ENCODE data around the gene PSRC1. TPM values are rescaled to one million over a fixed set of nuclear protein-coding genes. Genes with fewer than 3 reads are reported as not detected.
A peak's percentile ranks its signal among the peaks of the same experiment; 100 is the strongest.

Gene PSRC1
- total RNA-seq, 1 donor: 5.4 TPM

DNA sequence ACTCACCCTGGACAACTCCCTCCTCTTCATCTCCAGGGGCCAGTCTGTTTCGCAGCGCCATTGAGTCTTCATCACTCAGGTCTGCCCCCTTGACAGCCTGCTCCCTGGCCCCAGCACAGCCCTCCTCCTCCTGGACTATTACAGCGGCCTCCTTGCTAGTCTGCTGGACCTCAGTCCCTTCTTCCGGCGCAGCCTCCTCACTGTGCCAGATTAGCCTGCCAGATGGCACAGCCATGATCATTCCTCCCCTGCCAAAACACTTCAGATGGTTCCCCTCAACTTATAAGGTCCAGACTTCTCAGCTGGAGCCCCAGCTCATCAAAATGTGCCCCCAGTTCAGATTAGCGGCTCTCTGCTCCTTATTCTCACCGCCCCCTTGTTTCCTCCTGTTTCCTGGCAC lies 40.6 kb downstream of the PSRC1 start:
- Histone ChIP-seq H3K9me3 (ENCODE audit: low read depth, low read length) (no peaks in the 10 kb centered on the region), H2AFZ (ENCODE audit: low read length) (no peak overlapping the region), H3K36me3 (ENCODE audit: insufficient read depth, low read length) (peaks cover 15% of the 10 kb centered on the region), H4K20me1 (ENCODE audit: insufficient read depth, low read length) (peaks cover 7% of the 10 kb centered on the region), H3K79me2 (ENCODE audit: insufficient read depth, low read length) (no peaks in the 10 kb centered on the region), H3K27me3 (ENCODE audit: insufficient read depth, low read length) (peaks cover 5% of the 10 kb centered on the region), H3K4me3 (ENCODE audit: insufficient read depth, low read length) (no peak overlapping the region), H3K27ac (ENCODE audit: low read depth, low read length) (no peak overlapping the region), H3K4me1 (ENCODE audit: insufficient read depth, low read length) (peaks cover 20% of the 10 kb centered on the region), H3K4me2 (ENCODE audit: insufficient read depth, low read length) (no peak overlapping the region)
- peak; percentile 89 for DNase-seq (ENCODE audit: insufficient read length, low spot score, missing footprints)
- no peak for TF ChIP-seq CTCF (IDR thresholded peaks at IDR 0.05; ENCODE audit: extremely low read depth, low read depth, low read length)

DNA sequence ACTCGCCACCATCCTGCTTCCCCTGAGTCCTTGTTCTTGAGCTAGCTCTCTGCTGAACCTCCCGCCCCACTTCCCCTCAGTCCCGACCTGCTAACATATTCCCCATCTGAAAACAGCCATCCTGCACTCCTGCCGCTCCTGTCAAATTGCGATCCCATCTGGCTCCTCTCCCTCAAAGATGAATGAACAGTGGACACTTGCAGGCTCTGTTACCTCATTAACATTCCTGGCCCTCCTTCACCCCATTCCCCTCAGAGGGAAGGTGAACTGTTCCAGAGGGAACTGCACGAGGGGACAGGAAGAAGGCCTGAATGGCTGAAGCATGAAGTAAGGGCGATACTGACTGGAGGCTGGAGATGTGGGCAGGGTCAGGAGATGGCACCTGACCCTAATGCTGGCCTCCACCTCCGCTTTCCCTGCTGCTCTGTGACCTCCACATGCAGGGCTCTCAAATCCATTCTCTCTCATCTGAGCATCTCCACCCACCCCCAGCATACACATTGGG lies 41.1 kb downstream of the PSRC1 start:
- Histone ChIP-seq H2AFZ (ENCODE audit: low read length) (no peak overlapping the region), H3K9me3 (ENCODE audit: low read depth, low read length) (no peaks in the 10 kb centered on the region), H3K27ac (ENCODE audit: low read depth, low read length) (no peak overlapping the region), H3K4me3 (ENCODE audit: insufficient read depth, low read length) (no peak overlapping the region), H3K4me2 (ENCODE audit: insufficient read depth, low read length) (no peak overlapping the region), H3K4me1 (ENCODE audit: insufficient read depth, low read length) (peaks cover 20% of the 10 kb centered on the region), H4K20me1 (ENCODE audit: insufficient read depth, low read length) (peaks cover 7% of the 10 kb centered on the region), H3K27me3 (ENCODE audit: insufficient read depth, low read length) (peaks cover 5% of the 10 kb centered on the region), H3K79me2 (ENCODE audit: insufficient read depth, low read length) (no peaks in the 10 kb centered on the region), H3K36me3 (ENCODE audit: insufficient read depth, low read length) (peaks cover 20% of the 10 kb centered on the region)
- peak; percentile 45 for DNase-seq (ENCODE audit: insufficient read length, low spot score, missing footprints)
- no peak for TF ChIP-seq CTCF (IDR thresholded peaks at IDR 0.05; ENCODE audit: extremely low read depth, low read depth, low read length)

- Histone ChIP-seq H3K4me1 (ENCODE audit: insufficient read depth, low read length) (peaks cover 20% of the 10 kb centered on the region), H3K79me2 (ENCODE audit: insufficient read depth, low read length) (no peaks in the 10 kb centered on the region), H3K9me3 (ENCODE audit: low read depth, low read length) (no peaks in the 10 kb centered on the region), H3K4me2 (ENCODE audit: insufficient read depth, low read length) (no peak overlapping the region), H3K27ac (ENCODE audit: low read depth, low read length) (no peak overlapping the region), H3K27me3 (ENCODE audit: insufficient read depth, low read length) (peaks cover 5% of the 10 kb centered on the region), H2AFZ (ENCODE audit: low read length) (no peak overlapping the region), H3K36me3 (ENCODE audit: insufficient read depth, low read length) (peaks cover 26% of the 10 kb centered on the region), H4K20me1 (ENCODE audit: insufficient read depth, low read length) (peaks cover 7% of the 10 kb centered on the region), H3K4me3 (ENCODE audit: insufficient read depth, low read length) (no peak overlapping the region)
- TF ChIP-seq CTCF (IDR thresholded peaks at IDR 0.05; ENCODE audit: extremely low read depth, low read depth, low read length): no peak
- peak; percentile 57 for DNase-seq (ENCODE audit: insufficient read length, low spot score, missing footprints)
Observed at GRCh38 chr1:109241344-109241743, 41.6 kb downstream of the PSRC1 start.

DNA sequence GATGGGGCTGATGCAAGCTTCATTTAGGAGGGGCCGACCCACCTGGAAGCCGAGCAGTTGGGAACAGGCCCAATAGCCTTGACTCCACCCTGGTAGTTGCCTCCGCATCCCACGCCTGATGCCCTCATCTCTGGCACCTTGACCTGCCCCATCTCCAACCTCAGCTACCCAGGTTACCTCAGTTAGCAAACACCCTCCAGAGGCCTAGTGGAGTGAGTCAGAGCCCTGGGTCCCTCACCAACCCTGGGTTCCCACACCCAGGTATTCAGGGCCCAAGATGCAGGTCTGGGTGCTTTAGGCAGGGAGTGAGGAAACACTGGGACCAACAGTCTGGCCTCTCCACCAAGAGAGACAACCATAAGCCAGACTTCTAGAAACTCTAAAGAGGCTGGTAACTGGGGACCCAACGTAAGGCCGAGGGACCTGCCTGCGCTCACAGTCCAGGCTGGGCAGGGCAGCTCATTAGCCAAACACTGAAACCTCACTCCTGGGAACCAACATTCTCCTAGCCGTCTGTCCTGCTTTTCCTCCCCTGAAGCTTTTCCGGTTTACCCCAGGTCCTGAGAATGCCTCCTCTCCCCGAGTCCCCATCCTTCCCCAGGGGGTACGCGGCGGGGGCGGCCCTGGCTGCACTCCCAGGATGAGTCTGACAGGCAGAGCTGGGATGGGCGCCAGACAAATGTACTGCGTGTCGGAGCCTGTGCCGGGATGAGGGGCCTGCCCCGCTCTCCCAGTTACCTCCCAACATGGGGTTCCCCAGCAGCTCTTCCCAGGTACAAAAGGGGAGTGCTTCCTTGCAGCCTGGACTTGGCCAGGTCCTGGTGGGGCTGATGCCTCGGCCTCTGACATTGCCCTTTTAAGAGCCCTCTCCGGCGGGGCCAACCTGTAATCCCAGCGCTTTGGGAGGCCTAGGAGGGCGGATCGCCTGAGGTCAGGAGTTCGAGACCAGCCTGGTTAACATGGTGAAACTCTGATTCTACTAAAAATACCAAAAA lies 42.5 kb downstream of the PSRC1 start:
- Histone ChIP-seq H3K27me3 (ENCODE audit: insufficient read depth, low read length) (peaks cover 5% of the 10 kb centered on the region), H4K20me1 (ENCODE audit: insufficient read depth, low read length) (peaks cover 7% of the 10 kb centered on the region), H3K4me1 (ENCODE audit: insufficient read depth, low read length) (peaks cover 20% of the 10 kb centered on the region), H3K27ac (ENCODE audit: low read depth, low read length) (peak overlapping the region; percentile 79), H2AFZ (ENCODE audit: low read length) (no peak overlapping the region), H3K79me2 (ENCODE audit: insufficient read depth, low read length) (no peaks in the 10 kb centered on the region), H3K4me2 (ENCODE audit: insufficient read depth, low read length) (peak overlapping the region; percentile 74), H3K9me3 (ENCODE audit: low read depth, low read length) (no peaks in the 10 kb centered on the region), H3K4me3 (ENCODE audit: insufficient read depth, low read length) (peak overlapping the region; percentile 26), H3K36me3 (ENCODE audit: insufficient read depth, low read length) (peaks cover 35% of the 10 kb centered on the region)
- DNase-seq (ENCODE audit: insufficient read length, low spot score, missing footprints): peak; percentile 92
- TF ChIP-seq CTCF (IDR thresholded peaks at IDR 0.05; ENCODE audit: extremely low read depth, low read depth, low read length): no peak
